K562 (cell line): ENCODE results near the gene ITPR2. TPM values are rescaled to one million over a fixed set of nuclear protein-coding genes. Genes with fewer than 3 reads are reported as not detected.

Experiments
- ATAC-seq: fragments of 200-7000 bp; cut with Tn5 transposase; 3 replicates; pipeline ENCODE4 v1.9.1; 2020; ENCODE audit warnings: moderate library complexity
- BruUV-seq: library from RNA; stranded (reverse); fragments of 400-500 nt; replicated peaks from 2 replicates; lab custom pipeline; 2021; lab: Mats Ljungman, UMichigan
- CTCF ChIA-PET: fragments of 300-600 bp; formaldehyde crosslinking; extraction: SDS; loops from one replicate; lab custom pipeline; 2021; ENCODE audit warnings: low intra/inter-chr PET ratio; lab: Yijun Ruan, JAX
- POLR2A ChIA-PET: fragments of 300-600, 350-650 bp; sonication (Branson Sonifier 250); formaldehyde crosslinking; extraction: SDS; loops from one replicate; lab custom pipeline; 2021; ENCODE audit warnings: antibody characterized with exemption, inconsistent platforms; lab: Yijun Ruan, JAX
- DNase-seq, 4 experiments: peaks; one replicate each; pipeline versions ENCODE4 v3.0.0 to v3.0.0-alpha.2; 2011 to 2018; ENCODE audit warnings: low spot score in 3 of 4, mixed read lengths in 3 of 4; ENCODE audit errors: extremely low read depth in 1 of 4
- FAIRE-seq: peaks from 2 replicates; lab custom pipeline; 2011; peaks lifted over from hg19 to GRCh38; lab: Jason Lieb, UNC
- H2AFZ ChIP-seq: 2 replicates; pipeline ENCODE4 v1.6.0; 2011; ENCODE audit warnings: low read depth, low read length, control low read depth, inconsistent platforms
- H3K27ac ChIP-seq: fragments of 200-600 bp; 3 replicates; pipeline ENCODE4 v1.8.0; 2011; ENCODE audit warnings: low read depth, mild to moderate bottlenecking, control low read depth, inconsistent platforms, low read length, moderate library complexity, mixed read lengths; ENCODE audit errors: extremely low read depth
- H3K27me3 ChIP-seq, 2 experiments: fragments of 300-600 bp in 1 of 2; 2 replicates in 1 of 2; 3 replicates in 1 of 2; pipeline versions ENCODE4 v1.6.0 to v1.8.0; 2011; ENCODE audit warnings: inconsistent platforms in 2 of 2, low read length in 2 of 2, mild to moderate bottlenecking in 1 of 2, mixed read lengths in 1 of 2, moderate library complexity in 1 of 2; ENCODE audit not compliant: control insufficient read depth in 2 of 2, insufficient read depth in 2 of 2
- H3K36me3 ChIP-seq: fragments of 300-600 bp; 3 replicates; pipeline ENCODE4 v1.8.0; 2011; ENCODE audit warnings: mild to moderate bottlenecking, low read length, inconsistent platforms; ENCODE audit not compliant: control insufficient read depth, insufficient read depth
- H3K4me1 ChIP-seq, 2 experiments: fragments of 200-600 bp in 1 of 2; replicated peaks in 1 of 2; 2 replicates in 1 of 2; 3 replicates in 1 of 2; pipeline versions ENCODE4 v1.5.1 to v1.8.0; 2011; ENCODE audit warnings: inconsistent platforms in 2 of 2, low read length in 2 of 2, mild to moderate bottlenecking in 1 of 2, mixed read lengths in 1 of 2, moderate library complexity in 1 of 2; ENCODE audit not compliant: control insufficient read depth in 2 of 2, insufficient read depth in 2 of 2
- H3K4me2 ChIP-seq: 2 replicates; pipeline ENCODE4 v1.6.1; 2011; ENCODE audit warnings: low read length, control low read depth, inconsistent platforms, mixed read lengths; ENCODE audit not compliant: insufficient read depth
- H3K4me3 ChIP-seq: fragments of 200-600 bp; sonication (generic), shearing (Covaris generic); 2 replicates; pipeline ENCODE4 v1.5.1; 2016; ENCODE audit warnings: control low read depth, inconsistent platforms
- H3K79me2 ChIP-seq: fragments of 200-600 bp; 3 replicates; pipeline ENCODE4 v1.8.0; 2011; ENCODE audit warnings: low read length, inconsistent platforms; ENCODE audit not compliant: control insufficient read depth, insufficient read depth
- H3K9ac ChIP-seq, 2 experiments: 2 replicates each; pipeline versions ENCODE4 v1.6.0 to v1.6.1; 2011; ENCODE audit warnings: low read depth in 2 of 2, low read length in 2 of 2, control low read depth in 1 of 2, inconsistent platforms in 1 of 2, mild to moderate bottlenecking in 1 of 2, mixed read lengths in 1 of 2; ENCODE audit not compliant: insufficient read depth in 1 of 2
- H3K9me1 ChIP-seq: one replicate; pipeline ENCODE4 v1.6.0; 2011; ENCODE audit warnings: inconsistent platforms, mild to moderate bottlenecking, low read length, moderate library complexity; ENCODE audit not compliant: control insufficient read depth, insufficient read depth
- H3K9me3 ChIP-seq: replicated peaks from 2 replicates; pipeline ENCODE4 v1.5.1; 2011; ENCODE audit warnings: low read depth, low read length, inconsistent platforms; ENCODE audit not compliant: control insufficient read depth, insufficient read depth
- H4K20me1 ChIP-seq: replicated peaks from 2 replicates; pipeline ENCODE4 v1.6.1; 2011; ENCODE audit warnings: low read length, inconsistent platforms, mixed read lengths; ENCODE audit not compliant: control insufficient read depth, insufficient read depth
- MCM5 ChIP-seq: fragments of 450-650 bp; IDR thresholded peaks from 2 replicates; pipeline ENCODE4 v1.6.1; 2016; ENCODE audit warnings: low read depth
- POLR3G ChIP-seq: IDR thresholded peaks from 2 replicates; pipeline ENCODE4 v1.6.1; 2011; ENCODE audit not compliant: insufficient read length, insufficient replicate concordance; ENCODE audit errors: extremely low read depth
- ZBTB7A ChIP-seq: IDR thresholded peaks from 2 replicates; pipeline ENCODE4 v1.6.1; 2011; ENCODE audit warnings: low read depth, mild to moderate bottlenecking, low read length, moderate library complexity, borderline replicate concordance; ENCODE audit not compliant: control insufficient read depth
- in situ Hi-C: fragments of 300-500 bp; cut with MboI; formaldehyde crosslinking; loops from 4 replicates; pipeline ENCODE4 v1.15.0; 2018; ENCODE audit warnings: inconsistent platforms, mixed read lengths
- intact Hi-C: fragments of 100-400 bp; cut with micrococcal nuclease; formaldehyde crosslinking; loops from 2 replicates; pipeline ENCODE4 v1.14.2; 2022
- polyA plus RNA-seq, 8 experiments: library from polyadenylated mRNA; depleted of rRNA in 4 of 8; stranded (reverse) in 5 of 8; unstranded in 3 of 8; fragments of >200 nt; fragmentation: Nextera tagmentation in 2 of 8; fragmentation: Illumina TruSeq in 1 of 8; extraction: Ambion mirVana in 2 of 8; extraction: Trizol in 1 of 8; gene quantifications; 2 replicates each; pipeline versions ENCODE4 v1.2.1 to v1.2.3, GENCODE V29; 2011 to 2014; ENCODE audit warnings: inconsistent platforms in 1 of 8, missing spikeins in 1 of 8
- total RNA-seq, 7 experiments: library from RNA; depleted of rRNA in 6 of 7; stranded (reverse); fragments of >200 nt in 6 of 7; fragmentation: Illumina TruSeq in 2 of 7; extraction: Trizol in 2 of 7; gene quantifications; 2 replicates each; pipeline versions ENCODE4 v1.2.1 to v1.2.3, GENCODE V29; 2011 to 2021; ENCODE audit warnings: low replicate concordance in 1 of 7
- TF ChIP-seq, protein P1 (sequence below): sonication (generic); formaldehyde crosslinking; IDR thresholded peaks from 2 replicates; pipeline ENCODE4 v1.8.1; 2023; ENCODE audit warnings: mild to moderate bottlenecking, missing genetic modification reagents
- TF ChIP-seq, protein P2 (sequence below): fragments of 250-450 bp; sonication (Bioruptor Pico); IDR thresholded peaks from 2 replicates; pipeline ENCODE4 v1.4.0; 2020; ENCODE audit warnings: mild to moderate bottlenecking, moderate library complexity, borderline replicate concordance

The ITPR2 gene
- total and polyA plus RNA-seq, 9 of the 15 experiments (the other 6 are each of a cell fraction or from before 2014, with no cell fraction given), result 0.21 to 3.3 (median 0.95) TPM

- Histone ChIP-seq H3K27me3 (peaks cover 0 to 7% of the 10 kb centered on the region in 2 experiments; a peak in 2 of 5 replicates), H3K9me3 (no peaks in the 10 kb centered on the region), H3K36me3 (no peaks in the 10 kb centered on the region), H3K27ac (no peak overlapping the region), H3K79me2 (no peaks in the 10 kb centered on the region), H3K4me1 (no peaks in the 10 kb centered on the region), H4K20me1 (no peaks in the 10 kb centered on the region)
- FAIRE-seq, result no peak
- ChIA-PET POLR2A (no interaction called here), CTCF (no interaction called here)
- ATAC-seq, result no peak
- in situ Hi-C loops, result no loop called here
- TF ChIP-seq MCM5 (no peak), ZBTB7A (no peak), POLR3G (no peak)
- TF ChIP-seq, protein P1, sequence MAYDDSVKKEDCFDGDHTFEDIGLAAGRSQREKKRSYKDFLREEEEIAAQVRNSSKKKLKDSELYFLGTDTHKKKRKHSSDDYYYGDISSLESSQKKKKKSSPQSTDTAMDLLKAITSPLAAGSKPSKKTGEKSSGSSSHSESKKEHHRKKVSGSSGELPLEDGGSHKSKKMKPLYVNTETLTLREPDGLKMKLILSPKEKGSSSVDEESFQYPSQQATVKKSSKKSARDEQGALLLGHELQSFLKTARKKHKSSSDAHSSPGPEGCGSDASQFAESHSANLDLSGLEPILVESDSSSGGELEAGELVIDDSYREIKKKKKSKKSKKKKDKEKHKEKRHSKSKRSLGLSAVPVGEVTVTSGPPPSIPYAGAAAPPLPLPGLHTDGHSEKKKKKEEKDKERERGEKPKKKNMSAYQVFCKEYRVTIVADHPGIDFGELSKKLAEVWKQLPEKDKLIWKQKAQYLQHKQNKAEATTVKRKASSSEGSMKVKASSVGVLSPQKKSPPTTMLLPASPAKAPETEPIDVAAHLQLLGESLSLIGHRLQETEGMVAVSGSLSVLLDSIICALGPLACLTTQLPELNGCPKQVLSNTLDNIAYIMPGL (CRISPR knock-in tag), result no peak
- TF ChIP-seq, protein P2, sequence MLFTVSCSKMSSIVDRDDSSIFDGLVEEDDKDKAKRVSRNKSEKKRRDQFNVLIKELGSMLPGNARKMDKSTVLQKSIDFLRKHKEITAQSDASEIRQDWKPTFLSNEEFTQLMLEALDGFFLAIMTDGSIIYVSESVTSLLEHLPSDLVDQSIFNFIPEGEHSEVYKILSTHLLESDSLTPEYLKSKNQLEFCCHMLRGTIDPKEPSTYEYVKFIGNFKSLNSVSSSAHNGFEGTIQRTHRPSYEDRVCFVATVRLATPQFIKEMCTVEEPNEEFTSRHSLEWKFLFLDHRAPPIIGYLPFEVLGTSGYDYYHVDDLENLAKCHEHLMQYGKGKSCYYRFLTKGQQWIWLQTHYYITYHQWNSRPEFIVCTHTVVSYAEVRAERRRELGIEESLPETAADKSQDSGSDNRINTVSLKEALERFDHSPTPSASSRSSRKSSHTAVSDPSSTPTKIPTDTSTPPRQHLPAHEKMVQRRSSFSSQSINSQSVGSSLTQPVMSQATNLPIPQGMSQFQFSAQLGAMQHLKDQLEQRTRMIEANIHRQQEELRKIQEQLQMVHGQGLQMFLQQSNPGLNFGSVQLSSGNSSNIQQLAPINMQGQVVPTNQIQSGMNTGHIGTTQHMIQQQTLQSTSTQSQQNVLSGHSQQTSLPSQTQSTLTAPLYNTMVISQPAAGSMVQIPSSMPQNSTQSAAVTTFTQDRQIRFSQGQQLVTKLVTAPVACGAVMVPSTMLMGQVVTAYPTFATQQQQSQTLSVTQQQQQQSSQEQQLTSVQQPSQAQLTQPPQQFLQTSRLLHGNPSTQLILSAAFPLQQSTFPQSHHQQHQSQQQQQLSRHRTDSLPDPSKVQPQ (CRISPR knock-in tag), result no peak
- TF ChIP-seq, all 486 proteins: peak for 0
- H3K4me2 ChIP-seq, result no peak overlapping the region
- no peaks in the 10 kb centered on the region for H3K9me1 ChIP-seq
- no TSS peak for BruUV-seq
- no peak overlapping the region for H2AFZ ChIP-seq
- intact Hi-C loops, result no loop called here
- DNase-seq, result no peak
- no peak overlapping the region for H3K4me3 ChIP-seq
- no peak overlapping the region for H3K9ac ChIP-seq
Observed at GRCh38 chr12:26358651-26359050, 474.3 kb downstream of the ITPR2 start.
